ENCODE measurements around the gene GRID1.

Gene GRID1

DNA sequence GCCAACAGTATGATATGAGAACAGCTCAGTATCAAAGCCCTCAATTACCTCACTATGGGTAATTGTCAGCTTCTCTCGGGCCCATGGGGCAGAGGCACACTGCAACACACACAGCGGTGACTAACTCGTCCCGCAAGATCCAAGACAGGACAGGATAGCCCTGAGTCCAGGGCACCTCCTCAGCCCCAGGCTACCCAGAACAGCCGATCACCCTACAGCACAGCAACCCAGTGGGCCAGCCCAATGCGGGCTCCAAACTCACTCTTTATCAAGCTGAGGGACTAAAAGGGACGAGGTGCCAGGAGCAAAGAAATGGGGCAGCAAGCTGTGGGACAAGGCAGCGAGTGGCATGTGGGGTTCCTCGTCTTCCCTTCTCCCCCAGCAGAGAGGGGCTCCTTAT, 765.1 kb downstream of the GRID1 start:
- no peak for DNase-seq

DNA sequence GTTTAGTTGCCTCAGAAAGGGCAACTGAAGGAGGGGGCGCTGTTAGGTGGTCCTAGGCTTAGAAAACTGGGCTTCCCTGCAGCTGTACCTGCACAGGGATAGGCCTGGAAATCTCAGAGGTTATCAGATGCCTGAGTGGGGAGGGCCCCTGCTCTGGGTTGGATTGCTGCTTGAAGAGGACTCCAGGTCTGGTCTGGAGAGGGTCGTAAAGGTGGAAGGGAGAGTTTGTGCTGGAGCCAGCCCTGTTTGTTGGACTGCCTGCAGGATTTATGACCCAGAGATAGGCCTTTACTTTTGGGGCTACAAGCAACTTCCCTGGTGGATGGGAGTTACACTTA, 765.9 kb downstream of the GRID1 start:
- no peak for DNase-seq

DNA sequence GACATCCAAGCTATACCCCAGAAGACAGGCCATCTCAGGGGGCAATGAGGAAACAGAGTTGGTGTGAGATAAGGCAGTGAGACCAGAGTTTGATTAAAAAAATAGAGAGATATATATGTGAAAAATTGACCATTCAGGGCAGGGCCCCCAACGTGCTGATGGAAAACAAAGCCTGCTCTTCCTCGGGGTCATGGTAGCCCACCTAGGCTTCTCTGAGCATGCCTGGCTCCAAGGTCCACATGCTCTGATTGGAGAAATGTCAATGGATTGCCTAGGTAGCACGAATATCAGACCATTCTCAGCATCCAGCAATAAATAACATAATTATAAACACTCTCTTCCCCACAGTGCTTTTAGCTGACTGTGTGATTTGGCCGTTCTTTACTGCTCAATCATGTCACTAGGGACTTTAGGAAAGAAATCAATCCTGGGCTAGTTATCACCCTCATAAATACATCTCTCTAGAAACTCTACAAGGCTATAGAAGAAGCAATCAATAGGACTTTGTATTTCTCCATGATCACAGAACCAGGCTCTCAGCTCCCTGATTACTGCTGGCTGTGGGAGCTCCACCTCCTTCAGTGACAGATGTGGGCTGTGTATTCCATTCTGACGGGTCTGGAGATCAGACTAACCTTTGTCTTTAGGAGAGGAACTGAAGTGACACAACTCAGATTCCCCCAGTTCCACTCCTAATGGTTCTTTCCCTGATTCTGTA, 766.4 kb downstream of the GRID1 start:
- DNase-seq = no peak

DNA sequence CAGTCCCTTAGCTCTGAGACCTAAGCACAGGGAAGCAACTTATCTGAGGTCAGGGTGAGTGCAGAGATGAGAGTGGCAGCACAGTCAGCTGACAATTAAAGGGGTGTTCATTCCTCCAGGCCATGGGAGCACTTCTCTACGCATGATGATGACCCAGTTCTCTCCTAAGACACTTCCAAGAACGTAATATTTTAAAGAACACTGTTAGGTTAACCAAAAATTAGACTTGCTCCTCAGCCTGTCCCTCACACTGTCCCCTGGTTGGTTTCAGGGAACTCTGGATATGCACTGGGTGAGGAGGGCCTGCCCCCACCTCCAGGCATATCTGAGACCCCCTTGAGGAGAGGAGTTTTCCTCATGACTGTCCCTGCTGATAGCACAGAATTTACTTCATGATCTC, 767.5 kb downstream of the GRID1 start:
- no peak for DNase-seq

DNA sequence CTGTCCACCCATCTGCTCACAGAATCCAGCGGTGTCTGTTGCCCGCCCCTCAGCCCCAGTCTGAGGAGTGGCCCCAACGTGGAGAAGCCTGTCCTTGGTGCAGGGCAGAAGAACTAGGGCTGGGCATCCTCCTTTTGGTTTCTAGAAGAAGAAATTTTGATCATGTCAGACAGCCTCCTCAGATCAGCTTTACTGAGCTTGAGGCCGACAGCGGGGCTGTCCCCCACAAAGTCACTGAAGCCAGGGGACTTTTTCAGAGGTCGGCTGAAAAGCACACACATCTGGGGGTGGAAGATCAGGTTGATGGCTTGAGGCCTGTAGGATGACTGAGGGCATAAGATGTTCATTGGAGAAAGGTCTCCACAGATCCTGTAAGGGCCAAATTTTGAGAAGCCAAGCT, 767.9 kb downstream of the GRID1 start:
- no peak for DNase-seq

DNA sequence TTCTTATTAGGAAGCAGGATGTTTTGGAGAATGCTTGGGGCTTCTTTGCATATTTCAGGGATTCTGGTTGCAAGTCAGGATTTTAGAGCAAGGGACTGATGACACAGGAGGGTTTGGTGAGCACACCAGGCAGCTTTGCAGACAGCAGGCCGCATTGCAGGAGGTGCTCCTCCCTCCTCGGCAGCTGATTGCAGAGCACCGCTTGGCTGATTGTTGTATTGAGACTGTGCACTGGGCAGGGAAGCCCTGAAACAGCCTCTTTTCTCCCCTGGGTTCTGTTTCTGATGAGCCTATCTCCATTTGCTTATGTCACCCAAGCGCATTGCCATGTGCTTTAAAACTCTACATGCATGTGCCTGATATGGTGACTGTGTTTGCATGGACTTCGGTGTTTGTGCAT, 769.6 kb downstream of the GRID1 start:
- DNase-seq = no peak

DNA sequence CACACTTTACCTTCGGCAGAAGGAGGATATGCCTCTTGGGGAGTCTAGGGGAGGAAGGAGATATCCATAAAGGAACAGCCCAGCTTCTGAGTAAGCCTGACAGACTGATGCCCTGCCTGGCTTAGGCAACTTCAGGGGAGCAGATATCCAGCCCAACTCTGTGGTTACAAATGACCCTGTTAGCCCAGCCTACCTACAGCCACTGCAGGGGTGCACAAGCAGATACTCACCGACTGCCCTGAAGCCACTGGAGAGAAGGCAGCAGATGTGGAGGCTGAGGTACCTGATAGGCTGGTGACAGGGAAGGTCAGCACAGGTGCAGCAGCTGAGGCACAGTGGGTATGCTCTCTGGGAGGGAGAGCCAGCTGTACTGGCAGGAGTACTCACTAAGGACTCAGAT, 770.2 kb downstream of the GRID1 start:
- DNase-seq = no peak

DNA sequence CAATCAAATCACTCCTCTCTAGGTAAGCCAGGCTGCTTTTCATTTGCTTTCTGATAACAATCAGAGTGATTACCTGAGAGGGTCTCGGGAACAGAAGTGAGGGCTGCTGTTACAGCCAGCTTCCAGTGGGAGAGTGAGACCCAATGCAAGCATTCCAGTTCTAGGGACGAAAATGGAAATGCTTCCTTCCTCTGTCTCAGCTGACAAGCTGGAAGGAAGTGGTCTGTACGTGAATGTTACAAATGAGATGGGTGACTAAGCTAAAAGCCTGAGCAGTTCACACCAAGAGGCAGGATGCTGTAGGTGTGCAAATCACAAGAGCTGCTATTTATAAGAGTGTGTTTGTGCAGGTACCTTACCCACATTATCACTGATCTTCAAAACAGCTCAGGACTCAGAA, 772.4 kb downstream of the GRID1 start:
- DNase-seq = no peak

DNA sequence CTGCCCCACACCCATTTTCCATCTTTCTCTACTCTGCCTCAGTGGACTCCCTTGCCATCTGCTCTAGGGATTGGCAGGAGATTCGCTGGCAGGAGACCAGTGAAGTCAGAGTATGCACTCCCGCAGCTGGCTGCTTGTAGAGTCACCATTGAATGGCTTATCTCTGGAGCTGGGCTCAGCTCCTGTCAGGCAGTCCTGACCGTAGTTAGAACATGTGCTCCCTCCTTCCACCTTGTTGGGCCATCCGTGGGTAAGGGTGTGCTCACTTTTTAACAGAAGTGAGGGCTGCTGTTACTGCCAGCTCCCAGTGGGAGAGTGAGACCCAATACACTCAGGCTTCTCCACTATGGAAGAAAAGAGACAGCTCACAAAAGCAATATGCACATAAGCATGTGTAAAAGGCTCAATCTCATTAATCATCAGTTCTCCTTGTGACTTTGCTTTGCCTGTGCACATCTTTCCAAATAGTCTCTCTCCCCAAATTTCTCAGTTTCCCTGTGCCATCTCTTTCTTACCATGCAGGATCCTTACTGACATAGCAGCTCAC, 773.3 kb downstream of the GRID1 start:
- DNase-seq = no peak

DNA sequence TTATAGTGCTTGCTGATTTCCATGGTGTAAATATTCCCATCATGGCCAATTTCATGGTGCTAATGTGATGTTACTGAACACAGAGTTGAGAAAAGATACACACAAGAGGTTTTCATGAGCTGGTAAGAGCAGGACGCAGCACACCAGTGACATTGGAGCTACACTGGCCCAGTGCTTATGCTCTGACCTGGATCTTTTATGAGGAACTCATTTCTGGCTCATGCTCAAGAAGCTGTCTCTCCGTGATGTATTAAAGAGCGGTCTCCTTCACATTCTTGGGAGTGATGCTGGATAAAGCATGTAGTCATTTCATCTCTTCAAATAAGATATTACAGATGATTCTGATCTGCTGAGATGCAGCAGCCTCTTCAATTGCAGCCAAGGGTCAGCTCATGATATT, 785.2 kb downstream of the GRID1 start:
- no peak for DNase-seq

DNA sequence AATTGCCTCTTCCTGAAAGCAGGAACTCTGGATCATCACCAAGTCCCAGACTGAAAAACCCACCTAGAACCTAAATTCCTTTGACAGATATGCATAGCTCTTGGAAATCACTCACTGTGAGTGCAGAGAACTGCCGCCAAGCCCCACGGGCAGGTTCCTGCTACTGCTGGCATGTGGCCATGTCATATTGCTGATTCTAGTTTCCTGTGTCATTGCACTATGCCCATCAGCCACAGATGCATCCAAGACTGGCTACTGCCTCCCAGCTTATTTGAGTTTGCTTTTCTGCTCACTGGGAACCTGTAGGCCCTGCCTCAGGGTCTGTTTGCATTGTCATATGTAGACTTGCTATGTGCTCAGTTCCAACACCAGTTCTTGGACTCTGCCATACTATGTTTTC, 786.0 kb downstream of the GRID1 start:
- no peak for DNase-seq

DNA sequence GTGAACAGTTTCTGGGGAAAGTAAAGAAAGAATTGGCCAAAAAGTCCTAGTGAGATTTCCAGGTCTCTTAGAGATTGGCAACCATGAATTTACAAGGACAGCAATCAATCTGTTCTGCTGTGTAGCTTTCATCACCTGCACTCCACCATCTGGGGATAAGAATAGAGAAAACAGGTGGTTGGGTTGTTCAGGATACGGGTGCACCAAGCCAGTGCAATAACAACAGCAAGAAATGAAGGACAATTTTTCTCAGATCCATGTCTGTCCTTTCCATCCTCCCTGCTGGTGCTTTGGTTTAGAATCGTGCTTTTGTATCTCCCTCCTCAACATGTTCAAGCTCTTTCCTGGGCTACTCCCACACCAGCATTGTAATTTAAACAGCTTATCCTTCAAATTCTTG, 787.7 kb downstream of the GRID1 start:
- DNase-seq = no peak

DNA sequence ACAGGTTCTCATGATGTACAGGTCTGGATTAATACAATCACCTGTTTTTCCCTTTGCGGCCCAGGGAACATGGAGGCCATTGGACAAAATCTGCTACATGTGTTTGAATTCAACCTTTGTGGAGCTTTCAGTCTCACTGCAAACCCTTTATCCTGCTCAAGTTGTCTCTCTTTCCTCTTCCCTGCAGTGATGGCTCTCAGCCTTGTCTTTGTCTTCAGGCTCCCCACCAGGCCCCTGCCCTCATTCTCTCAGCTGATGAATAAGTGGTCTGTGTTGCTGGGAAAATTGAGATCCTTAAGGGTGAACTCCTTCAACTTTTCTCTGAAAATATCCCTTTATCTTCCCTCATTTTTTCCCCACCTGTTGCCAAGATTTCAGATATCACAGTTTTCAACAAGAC, 791.2 kb downstream of the GRID1 start:
- DNase-seq = peak; percentile 29

DNA sequence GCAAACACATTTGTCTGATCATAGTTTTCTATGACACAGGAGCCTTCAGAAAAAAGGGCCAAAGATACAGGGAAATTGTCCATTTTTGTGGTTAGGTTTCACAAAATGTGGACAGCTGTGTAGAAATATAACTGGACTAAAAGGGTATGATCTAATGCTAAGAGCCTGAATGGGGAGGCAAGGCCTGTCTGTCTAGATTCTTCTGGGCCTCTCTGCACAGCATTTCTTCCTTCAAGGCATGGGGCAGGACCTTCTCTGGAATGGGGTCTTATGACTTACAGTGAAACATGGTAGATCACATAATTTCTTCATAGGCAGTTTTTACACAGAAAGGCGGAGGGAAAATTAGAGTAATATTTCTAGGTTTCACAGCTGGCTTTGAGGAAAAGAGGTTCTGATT, 795.7 kb downstream of the GRID1 start:
- DNase-seq = no peak

DNA sequence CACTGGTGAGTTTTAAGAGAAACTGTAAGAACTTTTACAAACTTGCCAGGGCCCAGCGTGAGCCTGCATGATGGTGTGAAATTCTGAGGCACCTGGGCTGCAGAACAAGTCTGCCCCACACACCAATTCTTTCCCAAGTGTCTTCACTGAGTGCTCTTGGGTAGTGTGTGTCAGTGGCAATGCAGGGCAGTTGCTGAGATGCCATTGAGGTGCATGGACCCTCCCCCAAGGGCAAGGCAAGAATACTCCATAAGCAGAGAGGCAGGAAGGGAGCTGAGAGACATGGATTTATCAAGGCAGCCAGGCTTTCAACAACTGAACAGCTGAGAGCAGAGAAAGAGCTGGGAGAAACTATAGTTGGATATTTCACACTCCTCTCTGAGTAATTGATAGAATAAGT, 801.2 kb downstream of the GRID1 start:
- DNase-seq = no peak

DNA sequence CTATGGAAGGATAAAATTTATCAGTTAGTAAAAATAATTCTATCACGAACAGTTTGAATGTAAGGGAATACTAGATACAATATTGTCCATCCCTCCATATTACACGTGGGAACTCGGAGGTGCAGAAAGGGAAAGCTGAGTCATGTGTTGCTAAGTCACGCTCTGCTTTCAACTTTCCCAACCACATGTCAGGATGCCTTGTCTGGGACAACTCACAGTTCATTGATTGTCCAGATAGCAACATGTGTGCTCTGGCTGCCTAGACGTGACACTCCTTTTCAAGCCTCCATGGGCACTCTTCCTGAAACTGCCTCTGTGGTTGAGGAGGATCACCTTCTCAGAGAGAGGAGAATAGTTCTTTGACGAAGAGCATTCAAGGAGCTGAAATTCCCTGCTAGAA, 808.1 kb downstream of the GRID1 start:
- DNase-seq = no peak

DNA sequence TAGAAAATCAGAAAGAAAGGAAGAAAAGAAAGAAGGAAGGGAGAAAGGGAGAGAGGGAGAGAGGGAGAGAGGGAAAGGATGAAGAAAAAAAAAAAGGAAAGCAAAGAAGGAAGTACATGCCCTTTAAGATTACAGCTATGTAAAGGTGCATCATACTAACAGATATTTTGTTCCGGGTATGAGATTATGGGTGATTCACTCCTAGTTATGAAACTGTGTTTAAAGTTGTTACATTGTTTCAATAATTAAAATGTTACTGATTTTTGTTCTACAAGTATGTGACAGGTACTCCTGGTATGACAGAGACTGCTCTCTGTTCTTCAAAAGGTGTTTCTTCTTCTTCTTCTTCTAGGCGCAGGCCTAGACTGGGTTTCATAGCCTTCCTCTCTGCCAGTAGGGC, 808.9 kb downstream of the GRID1 start:
- no peak for DNase-seq

DNA sequence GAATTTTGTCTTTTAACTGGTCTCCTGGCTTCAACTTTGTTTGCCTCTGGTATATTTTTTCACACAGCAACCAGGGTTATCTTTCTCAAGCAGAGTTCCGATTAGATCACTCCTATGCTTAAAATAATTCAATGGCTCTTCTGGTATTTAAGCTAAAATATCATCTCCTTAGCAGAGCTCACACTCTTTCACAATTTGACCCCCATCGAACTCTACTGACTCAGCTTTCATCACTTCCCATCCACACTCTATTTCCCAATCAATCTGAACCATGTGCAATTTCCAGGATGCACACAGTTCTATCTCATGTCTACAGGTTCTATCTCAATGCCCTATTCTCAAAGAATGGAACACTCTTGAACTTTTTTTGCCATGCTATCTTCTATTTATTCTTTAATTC, 809.5 kb downstream of the GRID1 start:
- DNase-seq = no peak

Measured in retina (tissue), 1 donor.